HepG2 (cell line): ENCODE measurements around the gene KLHL5. TPM values are rescaled to one million over a fixed set of nuclear protein-coding genes. Genes with fewer than 3 reads are reported as not detected.

Experiments
- ARNT2 ChIP-seq: sonication (generic); formaldehyde crosslinking; IDR thresholded peaks from 2 replicates; pipeline ENCODE4 v1.8.0; 2022; ENCODE audit warnings: mild to moderate bottlenecking, low read depth, missing genetic modification reagents, moderate library complexity
- ETV5 ChIP-seq: IDR thresholded peaks from 2 replicates; pipeline ENCODE4 v1.6.1; 2018; ENCODE audit warnings: missing biosample characterization, missing genetic modification reagents, inconsistent platforms, borderline replicate concordance
- MED8 ChIP-seq: sonication (generic); formaldehyde crosslinking; IDR thresholded peaks from 2 replicates; pipeline ENCODE4 v1.8.1; 2023; ENCODE audit warnings: mild to moderate bottlenecking, missing genetic modification reagents; ENCODE audit not compliant: insufficient replicate concordance
- MYNN ChIP-seq: sonication (generic); formaldehyde crosslinking; IDR thresholded peaks from 2 replicates; pipeline ENCODE4 v1.4.0; 2020; ENCODE audit warnings: mild to moderate bottlenecking, low read depth, missing genetic modification reagents
- NR2C2 ChIP-seq: sonication (generic); formaldehyde crosslinking; IDR thresholded peaks from 2 replicates; pipeline ENCODE4 v1.4.0; 2020; ENCODE audit warnings: missing genetic modification reagents, mild to moderate bottlenecking, moderate library complexity, borderline replicate concordance
- NR3C1 ChIP-seq: sonication (generic); formaldehyde crosslinking; IDR thresholded peaks from 2 replicates; pipeline ENCODE4 v1.4.0; 2020; ENCODE audit warnings: missing genetic modification reagents
- POLR2G ChIP-seq: fragments of 200-400 bp; formaldehyde crosslinking; IDR thresholded peaks from 2 replicates; pipeline ENCODE4 v1.6.1; 2018; ENCODE audit warnings: mild to moderate bottlenecking, low read depth, low read length, moderate library complexity
- SMYD3 ChIP-seq: sonication (generic); formaldehyde crosslinking; IDR thresholded peaks from 2 replicates; pipeline ENCODE4 v1.8.1; 2023; ENCODE audit warnings: mild to moderate bottlenecking, missing genetic modification reagents
- THYN1 ChIP-seq: sonication (generic); formaldehyde crosslinking; IDR thresholded peaks from 2 replicates; pipeline ENCODE4 v1.8.1; 2023; ENCODE audit warnings: low read depth, mild to moderate bottlenecking, moderate library complexity, missing genetic modification reagents, borderline replicate concordance
- ZNF143 ChIP-seq: sonication (generic); formaldehyde crosslinking; IDR thresholded peaks from 2 replicates; pipeline ENCODE4 v1.4.0; 2020; ENCODE audit warnings: missing genetic modification reagents
- ZNF350 ChIP-seq: sonication (generic); formaldehyde crosslinking; IDR thresholded peaks from 2 replicates; pipeline ENCODE4 v1.4.0; 2020; ENCODE audit warnings: mild to moderate bottlenecking, low read depth, missing genetic modification reagents, borderline replicate concordance
- ZNF546 ChIP-seq: sonication (generic); formaldehyde crosslinking; conservative IDR thresholded peaks from 2 replicates; pipeline ENCODE4 v1.8.1; 2023; ENCODE audit warnings: mild to moderate bottlenecking, missing genetic modification reagents
- ZNF790 ChIP-seq: sonication (generic); formaldehyde crosslinking; IDR thresholded peaks from 2 replicates; pipeline ENCODE4 v1.8.0; 2022; ENCODE audit warnings: missing genetic modification reagents, mild to moderate bottlenecking, borderline replicate concordance
- ZNF850 ChIP-seq: sonication (generic); formaldehyde crosslinking; conservative IDR thresholded peaks from 2 replicates; pipeline ENCODE4 v1.9.0; 2021; ENCODE audit warnings: mild to moderate bottlenecking, missing genetic modification reagents
- polyA plus RNA-seq, 8 experiments: library from polyadenylated mRNA; depleted of rRNA in 3 of 8; stranded (reverse) in 7 of 8; unstranded in 1 of 8; fragments of >200 nt; fragmentation: Illumina TruSeq in 4 of 8; extraction: Trizol in 4 of 8; gene quantifications; 2 replicates each; pipeline versions ENCODE4 v1.2.1 to v1.2.3, GENCODE V29; 2011 to 2016; ENCODE audit warnings: low read depth in 4 of 8, missing spikeins in 1 of 8, mixed read lengths in 1 of 8; ENCODE audit not compliant: insufficient read depth in 1 of 8
- total RNA-seq, 5 experiments: library from RNA; depleted of rRNA; stranded (reverse); fragments of >200 nt; fragmentation: Illumina TruSeq; extraction: Trizol; gene quantifications; 2 replicates each; pipeline ENCODE4 v1.2.3, GENCODE V29; 2016; ENCODE audit warnings: low read depth in 1 of 5
- TF ChIP-seq, protein P1 (sequence below): sonication (generic); formaldehyde crosslinking; IDR thresholded peaks from 2 replicates; pipeline ENCODE4 v1.4.0; 2020; ENCODE audit warnings: missing genetic modification reagents
- TF ChIP-seq, protein P2 (sequence below): sonication (generic); formaldehyde crosslinking; IDR thresholded peaks from 2 replicates; pipeline ENCODE4 v1.8.0; 2022; ENCODE audit warnings: low read depth, missing genetic modification reagents
- TF ChIP-seq, protein P3 (sequence below): sonication (generic); formaldehyde crosslinking; IDR thresholded peaks from 2 replicates; pipeline ENCODE4 v1.5.0; 2020; ENCODE audit warnings: mild to moderate bottlenecking, missing genetic modification reagents

Gene KLHL5
- total and polyA plus RNA-seq, 2 of the 13 experiments (the other 11 are each of a cell fraction or from before 2014, with no cell fraction given), result 36.2 to 38.7 TPM

GRCh38 chr4:39044956-39045826 is 16.8 kb upstream of the KLHL5 start (continued):
- TF ChIP-seq, protein P1, sequence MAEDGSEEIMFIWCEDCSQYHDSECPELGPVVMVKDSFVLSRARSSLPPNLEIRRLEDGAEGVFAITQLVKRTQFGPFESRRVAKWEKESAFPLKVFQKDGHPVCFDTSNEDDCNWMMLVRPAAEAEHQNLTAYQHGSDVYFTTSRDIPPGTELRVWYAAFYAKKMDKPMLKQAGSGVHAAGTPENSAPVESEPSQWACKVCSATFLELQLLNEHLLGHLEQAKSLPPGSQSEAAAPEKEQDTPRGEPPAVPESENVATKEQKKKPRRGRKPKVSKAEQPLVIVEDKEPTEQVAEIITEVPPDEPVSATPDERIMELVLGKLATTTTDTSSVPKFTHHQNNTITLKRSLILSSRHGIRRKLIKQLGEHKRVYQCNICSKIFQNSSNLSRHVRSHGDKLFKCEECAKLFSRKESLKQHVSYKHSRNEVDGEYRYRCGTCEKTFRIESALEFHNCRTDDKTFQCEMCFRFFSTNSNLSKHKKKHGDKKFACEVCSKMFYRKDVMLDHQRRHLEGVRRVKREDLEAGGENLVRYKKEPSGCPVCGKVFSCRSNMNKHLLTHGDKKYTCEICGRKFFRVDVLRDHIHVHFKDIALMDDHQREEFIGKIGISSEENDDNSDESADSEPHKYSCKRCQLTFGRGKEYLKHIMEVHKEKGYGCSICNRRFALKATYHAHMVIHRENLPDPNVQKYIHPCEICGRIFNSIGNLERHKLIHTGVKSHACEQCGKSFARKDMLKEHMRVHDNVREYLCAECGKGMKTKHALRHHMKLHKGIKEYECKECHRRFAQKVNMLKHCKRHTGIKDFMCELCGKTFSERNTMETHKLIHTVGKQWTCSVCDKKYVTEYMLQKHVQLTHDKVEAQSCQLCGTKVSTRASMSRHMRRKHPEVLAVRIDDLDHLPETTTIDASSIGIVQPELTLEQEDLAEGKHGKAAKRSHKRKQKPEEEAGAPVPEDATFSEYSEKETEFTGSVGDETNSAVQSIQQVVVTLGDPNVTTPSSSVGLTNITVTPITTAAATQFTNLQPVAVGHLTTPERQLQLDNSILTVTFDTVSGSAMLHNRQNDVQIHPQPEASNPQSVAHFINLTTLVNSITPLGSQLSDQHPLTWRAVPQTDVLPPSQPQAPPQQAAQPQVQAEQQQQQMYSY (CRISPR knock-in tag), result peak; percentile 32
- TF ChIP-seq ETV5 (no peak), MYNN (no peak), SMYD3 (no peak), ZNF143 (CRISPR knock-in tag) (no peak), NR3C1 (CRISPR knock-in tag) (no peak), ZNF790 (CRISPR knock-in tag) (no peak), ZNF850 (no peak), ZNF546 (CRISPR knock-in tag) (no peak; the same call in 1 of the 2 replicates), THYN1 (CRISPR knock-in tag) (no peak), MED8 (CRISPR knock-in tag) (no peak), ARNT2 (CRISPR knock-in tag) (0 out of 2 replicates have a peak, but pooled peaks have one; percentile 47), ZNF350 (no peak), POLR2G (peak; percentile 24; the same call in 1 of the 2 replicates), NR2C2 (CRISPR knock-in tag) (peak; percentile 11)
- TF ChIP-seq, protein P2, sequence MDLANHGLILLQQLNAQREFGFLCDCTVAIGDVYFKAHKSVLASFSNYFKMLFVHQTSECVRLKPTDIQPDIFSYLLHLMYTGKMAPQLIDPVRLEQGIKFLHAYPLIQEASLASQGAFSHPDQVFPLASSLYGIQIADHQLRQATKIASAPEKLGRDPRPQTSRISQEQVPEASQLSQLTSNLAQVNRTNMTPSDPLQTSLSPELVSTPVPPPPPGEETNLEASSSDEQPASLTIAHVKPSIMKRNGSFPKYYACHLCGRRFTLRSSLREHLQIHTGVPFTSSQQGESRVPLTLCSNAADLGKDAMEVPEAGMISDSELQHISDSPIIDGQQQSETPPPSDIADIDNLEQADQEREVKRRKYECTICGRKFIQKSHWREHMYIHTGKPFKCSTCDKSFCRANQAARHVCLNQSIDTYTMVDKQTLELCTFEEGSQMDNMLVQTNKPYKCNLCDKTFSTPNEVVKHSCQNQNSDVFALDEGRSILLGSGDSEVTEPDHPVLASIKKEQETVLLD (CRISPR knock-in tag), result peak; percentile 73
- TF ChIP-seq, protein P3, sequence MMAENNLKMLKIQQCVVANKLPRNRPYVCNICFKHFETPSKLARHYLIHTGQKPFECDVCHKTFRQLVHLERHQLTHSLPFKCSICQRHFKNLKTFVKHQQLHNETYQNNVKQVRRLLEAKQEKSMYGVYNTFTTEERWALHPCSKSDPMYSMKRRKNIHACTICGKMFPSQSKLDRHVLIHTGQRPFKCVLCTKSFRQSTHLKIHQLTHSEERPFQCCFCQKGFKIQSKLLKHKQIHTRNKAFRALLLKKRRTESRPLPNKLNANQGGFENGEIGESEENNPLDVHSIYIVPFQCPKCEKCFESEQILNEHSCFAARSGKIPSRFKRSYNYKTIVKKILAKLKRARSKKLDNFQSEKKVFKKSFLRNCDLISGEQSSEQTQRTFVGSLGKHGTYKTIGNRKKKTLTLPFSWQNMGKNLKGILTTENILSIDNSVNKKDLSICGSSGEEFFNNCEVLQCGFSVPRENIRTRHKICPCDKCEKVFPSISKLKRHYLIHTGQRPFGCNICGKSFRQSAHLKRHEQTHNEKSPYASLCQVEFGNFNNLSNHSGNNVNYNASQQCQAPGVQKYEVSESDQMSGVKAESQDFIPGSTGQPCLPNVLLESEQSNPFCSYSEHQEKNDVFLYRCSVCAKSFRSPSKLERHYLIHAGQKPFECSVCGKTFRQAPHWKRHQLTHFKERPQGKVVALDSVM (CRISPR knock-in tag), result no peak
